NCI-H1105 treated with DMSO at 0.1 percent for 48 hours (cell line): ENCODE measurements around the gene PTPN7.
"Not testable (repeated sequence)": the region's sequence is repeated elsewhere in the genome, so short reads cannot be mapped to it uniquely, and the experiment has no call there.

ENCODE experiments used
- DNase-seq: peaks from one replicate; lab custom pipeline; 2025; lab: John Stamatoyannopoulos, UW

Gene PTPN7

GRCh38 chr1:202167054-202167453 lies 6.7 kb upstream of the PTPN7 start:
- not testable (repeated sequence) for DNase-seq

GRCh38 chr1:202165942-202166843 lies 5.8 kb upstream of the PTPN7 start:
- DNase-seq: no peak

- no peak for DNase-seq
These were observed 5.0 kb upstream of the PTPN7 start for GRCh38 chr1:202165267-202165941.

GRCh38 chr1:202164271-202165037 lies 4.1 kb upstream of the PTPN7 start:
- no peak for DNase-seq

GRCh38 chr1:202163281-202164270 lies 3.2 kb upstream of the PTPN7 start:
- no peak for DNase-seq

- DNase-seq: no peak
These were observed 2.2 kb upstream of the PTPN7 start for GRCh38 chr1:202162418-202163280.

- DNase-seq: no peak
These were observed 1.6 kb upstream of the PTPN7 start for GRCh38 chr1:202162047-202162417.

GRCh38 chr1:202161151-202162046 lies 997 bp upstream of the PTPN7 start:
- no peak for DNase-seq

GRCh38 chr1:202159534-202160371 lies 649 bp downstream of the PTPN7 start:
- no peak for DNase-seq

GRCh38 chr1:202158810-202159533 lies 1.4 kb downstream of the PTPN7 start:
- no peak for DNase-seq

- DNase-seq: no peak
These were observed 2.5 kb downstream of the PTPN7 start for GRCh38 chr1:202157945-202158344.

GRCh38 chr1:202156590-202156989 lies 3.8 kb downstream of the PTPN7 start:
- DNase-seq: no peak

- DNase-seq: peak; percentile 23
These were observed 4.9 kb downstream of the PTPN7 start for GRCh38 chr1:202155478-202156021.

- no peak for DNase-seq
These were observed 5.5 kb downstream of the PTPN7 start for GRCh38 chr1:202154766-202155477.

- DNase-seq: no peak
These were observed 6.1 kb downstream of the PTPN7 start for GRCh38 chr1:202154148-202154765.

- DNase-seq: no peak
These were observed 7.1 kb downstream of the PTPN7 start for GRCh38 chr1:202153284-202153683.
